Transverse colon (tissue), 3 donors: ENCODE data around the gene MUC21.

Experiments used
- CTCF ChIP-seq, 5 experiments: fragments of 200-600 bp in 3 of 5; fragments of 450-650 bp in 2 of 5; sonication (generic) in 3 of 5; IDR thresholded peaks; 1 replicate in 2 of 5; 2 replicates in 3 of 5; pipeline ENCODE4 v1.5.1; 2016 to 2017; ENCODE audit warnings: antibody characterized with exemption in 5 of 5, inconsistent platforms in 3 of 5, mild to moderate bottlenecking in 2 of 5, moderate library complexity in 1 of 5
- EP300 ChIP-seq: sonication (generic); formaldehyde crosslinking; IDR thresholded peaks from one replicate; pipeline ENCODE4 v1.6.1; 2017; ENCODE audit warnings: antibody characterized with exemption, low read depth

- no peak for TF ChIP-seq EP300
- TF ChIP-seq CTCF (IDR thresholded peaks at IDR 0.05), result no peak
Observed at GRCh38 chr6:31002471-31002870, 19.0 kb downstream of the MUC21 start.
